ENCODE measurements around the gene UBXN2A.

DNA sequence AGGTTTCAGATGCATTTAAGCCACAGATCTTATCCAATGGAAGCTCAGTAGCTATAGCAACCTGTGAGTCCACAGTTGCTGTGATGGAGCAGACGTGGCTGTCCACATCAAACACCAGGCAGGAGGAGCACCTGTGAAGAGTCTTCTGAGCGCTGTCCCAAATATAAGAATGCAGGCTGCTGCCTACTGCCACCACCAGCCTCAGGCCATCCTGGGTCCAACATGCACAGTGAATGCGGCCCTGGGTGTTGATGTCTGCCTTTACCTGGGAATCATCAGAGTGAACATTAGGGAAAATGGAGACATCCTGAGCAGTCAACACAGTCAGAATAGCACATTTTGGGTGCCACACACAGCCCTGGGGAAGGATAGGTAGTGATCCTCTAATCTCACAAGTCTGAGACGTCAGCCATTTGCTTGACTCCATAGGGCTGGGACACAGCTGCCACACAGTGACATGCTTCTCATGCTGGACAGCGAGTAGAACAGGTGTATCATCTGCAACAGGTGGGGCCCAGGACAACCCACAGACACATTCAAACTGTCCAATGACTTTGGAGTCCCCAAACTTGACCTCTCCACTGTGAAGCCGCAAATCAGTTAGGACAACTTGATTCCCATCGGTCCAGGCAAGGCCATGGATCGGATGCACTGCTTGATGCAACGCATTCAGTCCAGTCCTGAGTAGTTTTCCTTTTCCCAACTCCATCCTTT is 98.7 kb downstream of the UBXN2A start:
- TF ChIP-seq, protein P1, sequence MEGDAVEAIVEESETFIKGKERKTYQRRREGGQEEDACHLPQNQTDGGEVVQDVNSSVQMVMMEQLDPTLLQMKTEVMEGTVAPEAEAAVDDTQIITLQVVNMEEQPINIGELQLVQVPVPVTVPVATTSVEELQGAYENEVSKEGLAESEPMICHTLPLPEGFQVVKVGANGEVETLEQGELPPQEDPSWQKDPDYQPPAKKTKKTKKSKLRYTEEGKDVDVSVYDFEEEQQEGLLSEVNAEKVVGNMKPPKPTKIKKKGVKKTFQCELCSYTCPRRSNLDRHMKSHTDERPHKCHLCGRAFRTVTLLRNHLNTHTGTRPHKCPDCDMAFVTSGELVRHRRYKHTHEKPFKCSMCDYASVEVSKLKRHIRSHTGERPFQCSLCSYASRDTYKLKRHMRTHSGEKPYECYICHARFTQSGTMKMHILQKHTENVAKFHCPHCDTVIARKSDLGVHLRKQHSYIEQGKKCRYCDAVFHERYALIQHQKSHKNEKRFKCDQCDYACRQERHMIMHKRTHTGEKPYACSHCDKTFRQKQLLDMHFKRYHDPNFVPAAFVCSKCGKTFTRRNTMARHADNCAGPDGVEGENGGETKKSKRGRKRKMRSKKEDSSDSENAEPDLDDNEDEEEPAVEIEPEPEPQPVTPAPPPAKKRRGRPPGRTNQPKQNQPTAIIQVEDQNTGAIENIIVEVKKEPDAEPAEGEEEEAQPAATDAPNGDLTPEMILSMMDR (IDR thresholded peaks at IDR 0.05): no peak
- no peak for TF ChIP-seq POLR2A (IDR thresholded peaks at IDR 0.05)

Measured in right lobe of liver (tissue), 4 donors.